GM19395 (cell line): ENCODE data around the gene DUSP8.
"Not testable (repeated sequence)": the region's sequence is repeated elsewhere in the genome, so short reads cannot be mapped to it uniquely, and the experiment has no call there.

Source experiments
- ATAC-seq: cut with Tn5 transposase; IDR thresholded peaks from one replicate; pipeline ENCODE4 v1.9.1; 2021; ENCODE audit warnings: mild to moderate bottlenecking, moderate library complexity; ENCODE audit not compliant: unreplicated experiment

Gene DUSP8

DNA sequence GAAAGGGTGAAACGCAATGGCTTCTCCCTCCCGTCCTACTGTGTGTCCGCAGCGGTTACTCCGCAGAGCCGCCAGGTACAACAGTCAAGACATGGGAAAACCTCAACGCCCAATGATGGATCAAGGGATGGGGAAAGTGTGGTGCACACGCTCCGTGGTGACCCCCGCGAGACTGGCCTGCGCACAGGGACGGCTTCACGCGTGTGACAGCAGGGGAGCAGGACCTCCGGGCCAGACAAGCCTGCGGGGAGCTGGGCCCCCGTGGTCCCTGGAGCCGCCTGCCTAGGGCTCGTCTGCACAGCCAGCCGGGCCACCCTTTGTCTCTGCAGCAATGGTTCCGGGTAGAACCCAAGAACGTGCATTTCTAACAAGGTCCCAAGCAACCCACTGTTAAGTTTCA, 53.8 kb downstream of the DUSP8 start:
- ATAC-seq: no peak

DNA sequence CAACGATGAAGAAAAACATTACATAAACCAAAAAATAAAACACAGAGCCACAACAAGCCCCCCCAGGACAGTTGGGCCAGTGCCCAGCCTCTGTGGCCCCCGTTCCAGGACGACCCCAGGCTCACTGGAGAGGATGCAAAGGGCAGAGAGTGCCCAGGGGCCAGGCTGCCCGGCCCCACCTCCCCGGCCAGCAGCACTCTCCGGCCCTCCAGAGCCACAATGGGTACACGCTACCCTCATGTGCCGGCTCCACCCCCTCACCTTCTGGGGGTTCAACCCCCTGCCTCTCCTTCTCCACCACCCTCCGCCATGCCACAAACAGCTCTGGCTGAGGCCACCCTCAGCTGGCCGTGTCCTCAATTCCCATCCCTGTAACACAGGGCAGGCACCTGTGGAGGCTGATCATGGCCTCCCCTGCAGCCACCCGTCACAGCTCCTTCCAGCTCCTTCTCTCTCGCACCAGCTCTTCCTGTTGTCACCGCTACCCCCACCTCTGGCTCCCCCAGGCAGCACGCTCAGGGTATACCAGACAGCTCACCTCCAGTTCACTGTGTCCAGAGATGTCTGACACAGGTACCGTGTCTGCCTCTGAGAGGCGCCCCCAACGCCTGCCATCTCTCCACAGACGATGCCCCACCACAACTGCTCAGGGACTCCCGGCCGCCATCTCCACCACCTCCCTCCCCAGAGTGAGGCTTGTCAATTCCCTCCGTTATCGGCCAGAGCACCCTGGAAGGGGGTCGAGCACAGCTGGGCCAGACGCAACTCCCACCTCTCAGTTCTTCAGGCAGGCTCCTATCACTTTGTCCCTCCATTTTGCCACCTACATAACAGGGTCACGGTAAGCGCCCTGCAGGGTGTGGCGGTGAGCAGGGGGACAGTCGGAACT, 54.7 kb downstream of the DUSP8 start:
- ATAC-seq: no peak

DNA sequence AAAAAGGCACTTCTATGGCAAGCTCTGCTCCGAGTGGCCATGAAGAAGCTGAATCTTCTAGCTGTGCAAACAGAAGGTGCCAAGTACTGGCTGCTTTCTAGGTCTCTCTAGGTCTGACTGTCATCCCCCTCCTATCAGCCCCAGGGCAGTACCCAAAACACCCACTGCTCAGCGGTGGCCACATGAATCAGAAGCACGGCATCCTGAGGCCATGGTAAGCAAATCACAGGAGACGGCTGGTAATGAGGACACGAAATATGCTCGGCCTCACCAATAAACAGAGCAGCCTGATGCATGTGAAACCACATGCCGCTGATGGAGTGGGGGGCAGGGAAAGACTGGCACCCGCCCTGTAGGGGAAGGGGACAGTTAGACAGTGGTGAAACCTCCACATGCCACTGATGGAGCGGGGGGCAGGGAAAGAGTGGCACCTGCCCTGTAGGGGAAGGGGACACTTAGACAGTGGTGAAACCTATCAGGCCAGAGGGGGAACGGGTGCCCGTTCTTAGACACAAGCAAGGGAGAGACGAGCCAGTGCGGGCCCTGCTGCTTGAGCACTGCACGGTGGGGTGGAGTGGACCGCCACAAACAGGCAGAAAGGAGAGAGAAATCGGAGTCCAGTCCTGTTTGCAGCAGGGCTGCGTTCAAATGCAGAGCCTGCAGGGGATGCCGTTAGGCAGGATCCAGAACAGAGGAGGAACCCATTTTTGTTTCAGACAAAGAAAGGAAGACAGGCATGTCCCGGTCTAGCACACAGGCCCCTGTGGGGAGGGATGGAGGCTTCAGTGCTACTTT, 55.6 kb downstream of the DUSP8 start:
- no peak for ATAC-seq

DNA sequence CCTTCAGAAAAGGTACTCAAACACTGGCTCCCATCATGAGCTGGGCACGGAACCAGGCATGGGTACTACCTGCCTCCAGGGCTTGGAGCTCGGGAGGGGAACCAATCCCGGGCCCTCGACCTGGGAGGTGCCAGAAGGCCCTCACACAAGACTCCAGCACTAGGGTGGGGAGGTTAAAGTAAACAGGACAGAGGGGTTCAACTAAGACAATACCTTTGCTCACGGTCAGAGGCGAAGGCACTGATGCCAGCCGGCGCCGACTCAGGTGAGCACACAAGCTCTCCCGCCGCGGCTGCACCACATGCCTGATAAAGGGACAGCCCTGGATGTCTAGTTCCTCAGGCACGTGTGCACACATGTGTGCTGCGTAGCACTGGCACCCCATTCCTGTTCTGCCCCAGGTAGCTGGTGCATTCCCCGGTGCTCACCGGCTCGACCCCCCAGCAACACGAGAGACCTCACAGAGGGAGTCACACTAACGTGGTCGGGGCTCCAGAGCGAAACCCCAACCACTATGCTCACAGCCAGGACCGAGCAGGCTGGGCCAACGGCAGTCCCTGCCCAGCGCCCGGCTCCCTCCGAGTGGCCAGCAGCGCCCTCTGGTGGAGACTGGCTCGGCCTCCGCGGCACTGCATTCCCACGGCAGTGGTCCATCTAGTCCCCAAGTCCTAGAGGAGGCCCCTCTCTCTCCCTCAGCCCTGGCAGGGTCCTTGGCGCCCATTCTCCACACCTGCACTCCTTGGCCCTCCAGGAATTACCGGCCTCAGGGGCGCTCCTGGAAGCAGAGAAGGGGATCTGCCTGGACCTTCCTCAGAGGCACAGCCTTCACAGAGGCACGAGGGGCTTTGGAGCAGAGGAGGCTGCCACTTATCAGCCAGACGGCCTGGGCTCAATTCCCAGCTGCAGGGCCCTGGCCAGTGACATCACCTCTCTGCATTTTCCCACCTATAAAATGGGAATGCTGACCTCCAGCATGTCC, 56.7 kb downstream of the DUSP8 start:
- no peak for ATAC-seq

DNA sequence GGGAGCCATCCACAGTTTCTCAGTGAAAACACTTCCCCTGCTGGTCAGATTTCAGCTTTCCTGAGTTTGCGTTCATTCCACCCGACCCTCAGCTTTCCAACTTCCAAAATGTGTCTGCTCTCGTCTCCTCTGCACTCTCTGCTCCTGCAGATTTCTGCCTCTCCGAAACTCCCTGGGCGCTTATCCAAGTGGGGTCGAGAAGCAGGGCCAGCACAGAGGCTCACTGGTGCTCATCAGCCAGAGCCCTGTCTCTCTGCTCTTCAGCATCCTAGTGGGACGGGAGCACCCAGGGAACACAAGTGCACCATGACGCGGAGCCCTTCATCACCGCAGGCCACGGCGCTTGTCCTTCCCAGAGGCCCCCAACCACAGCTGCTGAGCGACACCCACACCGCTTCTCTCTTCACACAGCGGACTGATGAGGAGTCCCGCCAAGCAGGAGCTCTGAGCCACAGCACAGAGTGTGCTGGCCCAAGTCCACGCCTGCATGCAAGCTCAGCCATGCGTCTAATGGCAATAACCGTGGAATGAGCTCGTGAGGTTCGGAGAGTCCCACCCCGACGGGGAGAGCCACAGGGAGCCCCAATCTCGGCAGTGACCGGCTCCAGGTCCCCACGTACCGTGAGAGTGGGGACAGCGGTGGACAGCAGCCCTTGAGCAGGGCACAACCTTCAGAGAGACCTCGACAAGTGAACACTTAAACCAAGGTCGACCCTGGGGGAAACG, 57.6 kb downstream of the DUSP8 start:
- ATAC-seq: no peak

DNA sequence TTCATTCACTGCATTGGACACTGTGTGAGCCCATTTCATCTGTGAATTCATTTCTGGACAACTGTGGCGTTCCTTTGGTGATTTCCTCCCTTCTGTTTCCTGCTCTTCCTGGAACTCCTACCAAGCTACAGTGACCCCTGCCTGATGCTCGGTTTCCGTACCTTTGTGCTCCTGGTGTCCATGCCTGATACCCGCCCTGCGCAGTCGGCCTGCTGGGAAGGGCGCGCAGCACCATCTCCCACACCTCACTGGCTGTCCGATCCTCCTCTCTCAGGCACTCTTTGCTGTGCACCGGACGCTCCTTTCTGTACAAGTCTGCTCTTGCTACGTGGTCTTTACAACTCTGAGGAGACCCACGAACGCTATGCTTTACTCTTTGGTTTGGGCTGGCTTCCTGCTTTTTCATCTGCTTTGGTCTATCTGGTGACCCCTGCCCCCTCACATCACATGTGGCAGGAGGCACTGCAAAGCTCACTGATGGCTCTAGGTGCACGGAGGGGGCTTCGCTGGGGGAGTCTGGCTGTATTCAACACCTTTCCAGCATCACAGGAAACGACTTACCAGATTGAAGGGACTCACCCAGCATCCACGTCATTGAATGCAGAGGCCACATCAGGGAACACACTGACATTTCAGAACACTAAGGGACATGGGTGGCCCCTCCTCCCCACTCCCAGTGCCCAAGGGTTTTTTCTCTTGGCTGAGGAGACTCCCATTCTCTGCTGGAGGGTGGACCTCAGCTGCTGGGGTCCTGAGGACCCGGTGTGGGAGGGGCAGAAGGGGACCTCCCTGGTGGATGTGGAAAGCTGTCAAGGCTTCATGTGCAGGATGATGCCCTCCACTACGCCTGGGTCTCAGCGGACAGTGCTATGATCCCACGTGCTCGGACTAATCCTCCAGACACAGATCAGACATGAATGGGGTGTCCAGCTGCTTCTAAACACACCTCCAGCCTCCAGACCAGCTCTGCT, 58.5 kb downstream of the DUSP8 start:
- no peak for ATAC-seq

DNA sequence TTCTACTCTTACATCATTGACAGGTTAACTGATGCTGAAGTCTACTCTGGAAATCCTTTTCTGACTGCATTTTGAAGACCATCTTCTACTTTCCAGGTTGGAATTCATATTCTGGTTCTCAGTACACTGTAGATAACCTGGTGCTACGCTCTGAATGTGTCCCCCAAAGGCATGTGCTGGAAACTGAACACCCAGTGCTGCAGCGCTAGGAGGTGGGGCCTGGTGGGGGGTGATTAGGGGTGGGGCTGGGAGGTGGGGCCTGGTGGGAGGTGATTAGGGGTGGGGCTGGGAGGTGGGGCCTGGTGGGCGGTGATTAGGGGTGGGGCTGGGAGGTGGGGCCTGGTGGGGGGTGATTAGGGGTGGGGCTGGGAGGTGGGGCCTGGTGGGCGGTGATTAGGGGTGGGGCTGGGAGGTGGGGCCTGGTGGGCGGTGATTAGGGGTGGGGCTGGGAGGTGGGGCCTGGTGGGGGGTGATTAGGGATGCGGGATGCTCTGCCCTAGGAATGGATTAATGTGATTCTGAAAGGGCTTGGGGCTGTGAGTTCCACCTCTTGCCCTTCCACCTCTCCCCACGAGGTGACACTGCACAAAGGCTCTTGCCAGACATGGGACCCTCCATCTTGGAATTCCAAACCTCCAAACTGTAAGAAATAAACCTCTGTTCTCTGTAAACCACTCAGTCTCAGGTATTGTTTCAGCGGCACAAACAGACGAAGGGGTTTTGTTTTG, 59.4 kb downstream of the DUSP8 start:
- not testable (repeated sequence) for ATAC-seq

DNA sequence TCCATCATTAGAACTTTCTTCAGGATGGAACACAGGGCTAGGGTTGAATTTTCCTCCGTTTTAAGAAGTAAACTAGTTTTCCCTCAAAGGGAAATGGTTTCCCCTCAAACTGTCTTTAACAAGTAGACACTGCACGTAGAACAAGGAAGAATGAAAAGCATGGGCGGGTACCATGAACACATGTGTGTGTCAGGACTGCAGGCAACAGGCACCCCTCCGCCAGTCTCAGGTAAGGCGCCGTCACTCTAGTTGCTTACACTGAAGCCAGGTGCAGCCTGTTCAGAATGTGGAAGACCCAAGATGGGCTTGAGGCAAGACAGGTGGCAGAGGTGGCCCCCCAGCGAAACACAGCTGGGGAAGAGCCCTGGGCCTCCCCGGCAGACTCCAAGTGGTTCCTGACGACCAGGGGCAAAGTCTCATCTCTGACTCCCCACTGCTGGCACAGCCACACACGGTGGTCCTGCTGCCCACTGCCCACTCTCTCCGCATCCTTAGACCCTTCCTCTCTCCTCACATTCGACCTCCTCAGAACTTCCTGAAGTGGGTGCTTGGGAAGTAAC, 60.1 kb downstream of the DUSP8 start:
- ATAC-seq: no peak

DNA sequence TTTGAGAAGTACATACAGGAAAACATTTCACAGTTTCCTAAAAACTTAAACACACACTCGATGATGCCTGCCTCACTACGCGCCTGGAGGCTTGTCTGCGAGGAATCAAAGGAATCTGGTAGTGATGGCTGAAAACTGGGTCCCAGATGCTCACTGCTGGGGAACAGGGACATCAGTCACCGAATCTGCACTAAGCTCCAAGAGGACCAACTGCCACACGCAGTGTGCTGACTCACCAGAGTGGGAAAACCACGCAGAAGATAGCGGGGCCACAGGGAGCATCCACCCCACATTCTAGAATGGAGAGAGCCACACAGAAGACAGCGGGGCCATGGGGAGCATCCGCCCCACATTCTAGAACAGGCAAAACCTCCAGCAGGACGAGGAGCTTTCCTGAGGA, 61.1 kb downstream of the DUSP8 start:
- ATAC-seq: no peak

DNA sequence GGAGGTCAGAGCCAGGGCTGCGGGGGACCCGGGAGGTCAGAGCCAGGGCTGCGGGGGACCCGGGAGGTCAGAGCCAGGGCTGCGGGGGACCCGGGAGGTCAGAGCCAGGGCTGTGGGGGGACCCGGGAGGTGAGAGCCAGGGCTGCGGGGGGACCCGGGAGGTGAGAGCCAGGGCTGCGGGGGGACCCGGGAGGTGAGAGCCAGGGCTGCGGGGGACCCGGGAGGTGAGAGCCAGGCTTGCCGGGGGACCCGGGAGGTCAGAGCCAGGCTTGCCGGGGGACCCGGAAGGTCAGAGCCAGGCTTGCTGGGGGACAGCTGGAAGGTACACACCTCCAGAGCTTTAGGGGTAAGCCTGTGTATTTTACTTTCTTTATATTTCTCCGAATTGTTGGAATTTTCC, 61.7 kb downstream of the DUSP8 start:
- not testable (repeated sequence) for ATAC-seq

DNA sequence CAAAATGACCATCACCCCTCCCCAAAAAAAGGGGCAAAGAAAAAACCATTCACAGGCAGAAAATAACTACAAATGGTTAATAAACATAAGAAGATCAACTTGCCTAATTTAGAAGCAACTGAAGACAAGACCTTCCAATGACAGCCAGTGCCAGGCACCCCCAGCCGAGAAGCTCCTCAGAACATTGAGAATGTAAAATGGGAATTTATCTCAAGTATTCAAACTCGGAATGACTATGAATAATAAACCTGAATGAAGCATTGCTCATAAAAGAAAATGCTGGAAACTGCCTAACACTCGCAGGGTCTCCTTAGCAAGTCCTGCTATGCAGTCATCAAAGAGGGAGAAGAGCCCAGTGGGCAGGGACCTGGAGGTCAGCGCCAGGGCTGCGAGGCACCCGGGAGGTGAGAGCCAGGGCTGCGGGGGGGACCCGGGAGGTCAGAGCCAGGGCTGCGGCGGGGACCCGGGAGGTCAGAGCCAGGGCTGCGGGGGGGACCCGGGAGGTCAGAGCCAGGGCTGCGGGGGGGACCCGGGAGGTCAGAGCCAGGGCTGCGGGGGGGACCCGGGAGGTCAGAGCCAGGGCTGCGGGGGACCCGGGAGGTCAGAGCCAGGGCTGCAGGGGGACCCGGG, 62.3 kb downstream of the DUSP8 start:
- no peak for ATAC-seq

DNA sequence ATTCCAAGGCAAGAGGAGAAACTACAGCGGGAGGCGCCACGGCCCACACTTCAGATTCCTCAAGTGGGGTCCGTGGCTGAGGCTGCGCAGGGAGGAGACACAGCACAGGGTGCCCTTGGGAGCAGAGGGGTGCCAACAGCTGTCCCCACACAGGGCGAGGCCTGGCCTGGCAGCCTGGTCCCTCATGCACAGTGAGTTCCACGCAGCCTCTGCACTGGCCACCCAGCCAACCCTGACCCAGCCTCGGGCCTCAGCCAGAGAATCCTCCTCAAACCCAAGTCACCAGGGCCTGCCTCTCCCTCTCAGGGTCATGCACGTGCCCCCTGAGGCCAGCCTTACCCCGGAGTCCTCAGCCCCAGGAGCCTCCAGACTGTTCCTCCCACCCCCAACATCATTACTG, 63.1 kb downstream of the DUSP8 start:
- no peak for ATAC-seq

DNA sequence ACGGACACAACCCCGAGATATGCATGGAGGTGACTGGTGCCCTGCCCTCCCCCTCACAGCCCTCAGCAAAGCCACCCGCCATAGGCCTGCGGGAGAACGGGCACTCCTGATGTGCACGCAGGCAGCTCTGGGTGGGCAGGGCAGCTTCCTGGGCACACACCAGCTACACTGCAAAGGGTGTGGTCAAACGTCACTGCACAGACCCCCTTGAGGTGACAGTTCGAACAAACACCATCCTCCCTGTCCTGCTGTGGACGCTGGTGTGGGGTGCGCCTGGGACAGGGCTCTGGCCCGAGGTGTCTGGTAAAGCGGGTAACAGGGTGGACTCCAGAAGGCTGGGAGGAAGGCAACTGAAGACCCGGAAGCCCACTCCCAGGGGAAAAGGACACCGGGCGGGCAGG, 63.6 kb downstream of the DUSP8 start:
- ATAC-seq: no peak

DNA sequence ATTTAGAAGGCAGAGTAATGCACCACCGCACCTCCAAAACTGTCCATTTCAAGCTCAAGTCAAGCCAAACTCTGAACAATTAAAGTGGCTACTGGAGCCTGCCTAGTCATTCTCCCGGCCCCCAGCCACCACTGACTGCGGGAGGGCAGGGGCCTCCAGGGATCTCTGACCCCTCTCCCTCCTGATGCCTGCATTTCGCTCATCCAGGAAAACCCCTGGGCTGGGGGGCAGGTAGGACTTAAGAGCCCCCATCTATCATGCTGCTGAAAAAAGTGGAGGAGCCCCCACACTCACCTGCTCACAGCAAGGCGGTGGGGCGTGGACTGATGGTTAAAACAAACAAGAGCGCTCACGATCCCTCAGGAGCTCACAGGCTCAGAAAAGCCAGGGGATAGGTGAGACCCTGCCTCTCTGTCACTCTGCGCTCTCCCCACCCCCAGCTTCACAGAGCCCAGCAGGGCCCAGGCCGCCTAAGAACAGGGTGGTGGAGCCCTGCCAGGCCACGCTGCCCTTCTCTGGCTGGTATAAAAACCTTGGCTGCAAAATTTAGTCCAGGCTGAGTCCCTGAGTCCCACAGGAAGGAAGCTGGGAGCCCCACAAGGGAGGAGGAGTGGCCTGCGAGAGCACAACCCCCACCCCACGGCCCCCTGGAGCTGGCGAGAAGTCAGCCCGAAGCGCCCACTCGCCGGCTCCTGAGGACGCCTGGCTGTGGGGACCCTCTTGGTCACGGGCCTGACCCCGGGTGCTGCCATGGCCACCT, 64.5 kb downstream of the DUSP8 start:
- no peak for ATAC-seq

DNA sequence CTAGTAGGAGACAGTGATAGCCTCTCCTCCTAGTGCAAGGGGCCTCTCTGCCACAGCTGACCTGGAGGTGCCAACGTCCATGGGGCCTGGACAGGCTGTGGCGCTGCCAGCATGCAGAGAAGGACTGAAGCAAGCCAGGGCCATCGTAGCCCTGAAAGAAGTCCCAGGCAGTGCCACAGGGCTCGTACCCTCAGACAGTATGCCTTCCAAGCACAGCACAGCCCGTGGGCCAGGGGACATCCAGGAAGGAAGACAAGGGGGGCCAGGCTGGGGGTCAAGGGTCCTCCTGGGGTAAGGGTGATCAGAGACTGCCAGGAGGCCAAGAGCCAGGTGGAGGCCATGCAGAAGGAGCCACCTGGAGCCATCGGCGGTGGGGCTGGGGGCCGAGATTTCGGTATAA, 65.1 kb downstream of the DUSP8 start:
- ATAC-seq: no peak

DNA sequence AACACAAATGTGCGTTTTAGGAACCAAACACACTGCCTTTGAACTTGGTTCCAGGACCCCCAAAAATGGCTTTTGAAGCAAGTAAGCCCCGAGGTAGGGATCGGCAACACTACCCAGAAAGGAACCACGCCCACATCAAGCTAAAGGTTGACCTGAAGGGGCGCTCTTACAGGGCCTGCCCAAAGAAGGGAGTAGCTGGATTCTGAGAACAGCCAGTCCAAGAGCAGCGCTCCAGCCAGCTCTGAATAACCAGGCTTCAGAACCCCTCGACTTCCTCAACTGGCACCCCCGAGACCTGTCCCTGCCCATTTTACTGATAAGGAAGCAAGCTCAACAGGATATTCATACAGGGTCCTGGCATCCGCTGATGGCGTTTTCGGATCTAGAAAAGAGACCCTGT, 66.6 kb downstream of the DUSP8 start:
- no peak for ATAC-seq
